Kidney (tissue), 14 donors: Measurements from ENCODE around the gene TMEM52. TPM values are rescaled to one million over a fixed set of nuclear protein-coding genes. Genes with fewer than 3 reads are reported as not detected.

ENCODE experiments used
- DNase-seq, 5 donors: peaks; one replicate each; pipeline ENCODE4 v3.0.0-alpha.2; 2013 to 2020
- FAIRE-seq: peaks from 2 replicates; lab custom pipeline; 2012; peaks lifted over from hg19 to GRCh38; lab: Jason Lieb, UNC
- H3K27ac ChIP-seq, 2 donors: one replicate each; pipeline ENCODE4 v1.7.0; 2013; ENCODE audit warnings: low read depth in 2 of 2, low read length in 2 of 2, inconsistent platforms in 1 of 2
- H3K27me3 ChIP-seq: one replicate; pipeline ENCODE4 v1.7.1; 2013; ENCODE audit warnings: low read length, inconsistent platforms; ENCODE audit not compliant: control insufficient read depth, insufficient read depth
- H3K36me3 ChIP-seq, 3 donors: one replicate each; pipeline versions ENCODE4 v1.7.0 to v1.7.1; 2013; ENCODE audit warnings: low read length in 3 of 3, control low read depth in 1 of 3, inconsistent platforms in 1 of 3; ENCODE audit not compliant: insufficient read depth in 3 of 3, control insufficient read depth in 2 of 3
- H3K4me1 ChIP-seq, 3 donors: one replicate each; pipeline versions ENCODE4 v1.7.0 to v1.7.1; 2013; ENCODE audit warnings: low read length in 3 of 3, inconsistent platforms in 1 of 3, low read depth in 1 of 3; ENCODE audit not compliant: control insufficient read depth in 2 of 3, insufficient read depth in 2 of 3
- H3K4me3 ChIP-seq, 3 donors: one replicate each; pipeline versions ENCODE4 v1.7.0 to v1.8.1; 2013; ENCODE audit warnings: low read length in 3 of 3, control low read depth in 1 of 3, inconsistent platforms in 1 of 3
- H3K9ac ChIP-seq, 3 donors: one replicate each; pipeline versions ENCODE4 v1.7.0 to v1.7.1; 2013; ENCODE audit warnings: low read length in 3 of 3, control low read depth in 1 of 3, inconsistent platforms in 1 of 3
- H3K9me3 ChIP-seq, 3 donors: one replicate each; pipeline versions ENCODE4 v1.7.0 to v1.7.1; 2013; ENCODE audit warnings: low read length in 3 of 3, control low read depth in 1 of 3, inconsistent platforms in 1 of 3; ENCODE audit not compliant: control insufficient read depth in 2 of 3, insufficient read depth in 1 of 3
- intact Hi-C: fragments of 100-400 bp; cut with DNase I; formaldehyde crosslinking; loops from one replicate; pipeline ENCODE4 v1.11.1; 2022
- polyA plus RNA-seq: library from polyadenylated mRNA; stranded (reverse); fragments of 350-450 nt; fragmentation: Illumina TruSeq; extraction: RNeasy Lipid Tissue Mini Kit (QIAGEN cat#74804); gene quantifications from one replicate; pipeline ENCODE4 v1.2.3, GENCODE V29; 2014; ENCODE audit warnings: low read depth, low replicate concordance; ENCODE audit not compliant: insufficient read depth
- total RNA-seq: library from RNA; stranded (reverse); fragmentation: NEBNext Ultra II Directional; extraction: Animal tissue kit (Norgen Biotek cat#: 25700); gene quantifications from one replicate; pipeline ENCODE4 v1.2.1, GENCODE V29; 2021
- TF ChIP-seq, protein P1 (sequence below): IDR thresholded peaks from 3 replicates; pipeline ENCODE4 v1.5.1; 2012; ENCODE audit warnings: mild to moderate bottlenecking, moderate library complexity, borderline replicate concordance; ENCODE audit not compliant: insufficient read depth; ENCODE audit errors: extremely low read depth
- donor health status: control.
- donor health status: control.
- donor health status: control.
- donor health status: control.
- donor health status: control.
- donor health status: DM: yes; HTN: yes; CAD: no.
- donor health status: Normal renal cell carcinoma (clear cell type).

Gene TMEM52
- total and polyA plus RNA-seq, 2 donors from 2014 or later: 0.50 to 5.1 TPM

DNA sequence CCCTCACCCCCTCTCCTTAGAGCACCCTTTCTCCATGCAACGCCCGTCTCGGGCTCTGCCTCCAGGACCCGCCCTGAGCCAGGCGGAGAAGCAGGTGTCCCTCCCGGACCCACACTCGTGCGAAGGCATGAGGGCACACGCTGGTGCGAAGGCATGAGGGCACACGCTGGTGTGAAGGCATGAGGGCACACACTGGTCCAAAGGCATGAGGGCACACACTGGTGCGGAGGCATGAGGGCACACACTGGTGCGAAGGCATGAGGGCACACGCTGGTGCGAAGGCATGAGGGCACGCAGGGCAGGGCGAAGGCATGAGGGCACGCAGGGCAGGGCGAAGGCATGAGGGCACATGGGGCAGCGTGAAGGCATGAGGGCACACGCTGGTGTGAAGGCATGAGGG is 5.8 kb upstream of the TMEM52 start:
- no peak overlapping the region for H3K9ac ChIP-seq
- FAIRE-seq (no peak), DNase-seq (peak in 2 of 5 donors; percentile 25 to 68)
- H3K36me3 ChIP-seq: no peaks in the 10 kb centered on the region
- H3K4me1 ChIP-seq: no peaks in the 10 kb centered on the region
- TF ChIP-seq, protein P1, sequence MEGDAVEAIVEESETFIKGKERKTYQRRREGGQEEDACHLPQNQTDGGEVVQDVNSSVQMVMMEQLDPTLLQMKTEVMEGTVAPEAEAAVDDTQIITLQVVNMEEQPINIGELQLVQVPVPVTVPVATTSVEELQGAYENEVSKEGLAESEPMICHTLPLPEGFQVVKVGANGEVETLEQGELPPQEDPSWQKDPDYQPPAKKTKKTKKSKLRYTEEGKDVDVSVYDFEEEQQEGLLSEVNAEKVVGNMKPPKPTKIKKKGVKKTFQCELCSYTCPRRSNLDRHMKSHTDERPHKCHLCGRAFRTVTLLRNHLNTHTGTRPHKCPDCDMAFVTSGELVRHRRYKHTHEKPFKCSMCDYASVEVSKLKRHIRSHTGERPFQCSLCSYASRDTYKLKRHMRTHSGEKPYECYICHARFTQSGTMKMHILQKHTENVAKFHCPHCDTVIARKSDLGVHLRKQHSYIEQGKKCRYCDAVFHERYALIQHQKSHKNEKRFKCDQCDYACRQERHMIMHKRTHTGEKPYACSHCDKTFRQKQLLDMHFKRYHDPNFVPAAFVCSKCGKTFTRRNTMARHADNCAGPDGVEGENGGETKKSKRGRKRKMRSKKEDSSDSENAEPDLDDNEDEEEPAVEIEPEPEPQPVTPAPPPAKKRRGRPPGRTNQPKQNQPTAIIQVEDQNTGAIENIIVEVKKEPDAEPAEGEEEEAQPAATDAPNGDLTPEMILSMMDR: no peak
- H3K27ac ChIP-seq: no peak overlapping the region
- no peak overlapping the region for H3K4me3 ChIP-seq
- no peaks in the 10 kb centered on the region for H3K9me3 ChIP-seq
- no peaks in the 10 kb centered on the region for H3K27me3 ChIP-seq
- intact Hi-C loops: no loop called here

DNA sequence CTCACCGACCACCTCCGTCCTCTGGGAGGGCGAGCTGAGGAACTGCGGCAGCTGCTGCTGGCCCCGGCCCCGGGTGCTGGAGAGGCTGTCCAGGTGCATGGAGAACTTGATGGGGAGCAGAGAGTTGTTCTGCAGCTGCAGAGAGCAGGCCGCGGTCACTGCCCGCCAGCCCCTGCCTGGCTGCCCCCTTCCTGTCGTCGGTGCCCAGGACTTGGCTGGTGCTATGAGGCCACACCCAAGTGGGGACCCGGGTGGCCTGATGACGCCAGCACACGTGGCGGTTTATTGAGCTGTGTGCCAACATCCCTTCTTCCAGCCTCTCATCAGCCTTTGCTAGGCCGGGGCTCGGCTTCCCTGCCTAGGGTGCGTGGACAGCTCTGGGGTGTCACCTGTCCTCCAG is 5.3 kb upstream of the TMEM52 start:
- Histone ChIP-seq H3K27me3 (no peaks in the 10 kb centered on the region), H3K9ac (no peak overlapping the region), H3K36me3 (no peaks in the 10 kb centered on the region), H3K4me1 (no peaks in the 10 kb centered on the region), H3K4me3 (no peak overlapping the region), H3K9me3 (no peaks in the 10 kb centered on the region), H3K27ac (no peak overlapping the region)
- intact Hi-C loops: no loop called here
- TF ChIP-seq, protein P1: no peak
- FAIRE-seq: no peak
- DNase-seq: peak in 2 of 5 donors; percentile 67 to 70

DNA sequence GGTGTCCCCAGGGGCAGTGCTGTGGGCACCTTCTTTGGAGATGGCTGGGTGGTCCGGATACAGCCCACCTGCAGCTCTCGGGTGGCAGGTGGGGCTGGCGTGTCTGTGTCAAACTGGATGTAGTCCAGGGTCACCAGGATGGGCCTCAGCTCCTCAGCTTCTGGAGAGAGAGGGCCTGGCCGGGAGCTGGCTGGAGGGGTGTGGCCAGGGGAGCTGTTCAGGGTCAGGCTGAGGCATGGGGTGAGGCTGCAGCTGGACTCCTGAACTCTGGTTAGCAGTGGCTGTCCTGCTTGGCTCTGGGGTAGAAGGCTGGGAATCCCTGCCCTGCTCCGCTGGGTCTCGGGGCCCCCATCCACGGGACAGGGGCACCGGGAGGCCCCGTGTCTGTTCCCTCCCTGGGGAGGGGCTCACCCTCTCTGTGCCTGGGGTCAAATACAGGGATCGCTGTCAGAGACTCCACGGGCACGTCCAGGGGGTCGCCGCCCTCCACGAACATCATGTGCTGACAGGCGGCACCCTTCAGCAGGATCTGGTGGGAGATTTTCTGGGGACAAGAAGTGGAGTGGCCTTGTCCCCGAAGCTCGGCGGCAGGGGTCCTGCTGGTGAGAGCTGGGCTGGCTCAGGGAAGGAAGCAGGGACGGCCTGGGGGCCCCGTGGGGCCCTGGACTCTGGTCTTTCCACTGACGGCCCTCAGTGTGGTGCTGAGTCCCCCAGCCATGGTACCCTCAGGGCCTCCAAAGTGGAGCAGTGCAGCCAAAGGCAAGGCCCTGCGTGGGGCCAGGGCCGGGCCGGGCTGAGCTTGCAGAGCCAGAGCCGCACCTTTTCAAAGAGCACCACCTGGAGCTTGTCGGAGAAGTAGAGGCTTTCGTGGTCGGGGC is 4.1 kb upstream of the TMEM52 start:
- intact Hi-C loops: no loop called here
- DNase-seq (peak in 2 of 5 donors; percentile 57 to 63), FAIRE-seq (no peak)
- no peaks in the 10 kb centered on the region for H3K27me3 ChIP-seq
- TF ChIP-seq, protein P1: no peak
- no peak overlapping the region for H3K9ac ChIP-seq
- H3K4me3 ChIP-seq: no peak overlapping the region
- H3K36me3 ChIP-seq: no peaks in the 10 kb centered on the region
- peaks cover 0 to 7% (median 4%) of the 10 kb centered on the region in 3 donors for H3K4me1 ChIP-seq
- H3K27ac ChIP-seq: no peak overlapping the region
- H3K9me3 ChIP-seq: no peaks in the 10 kb centered on the region
